ENCODE data around the gene WDR89. TPM values are rescaled to one million over a fixed set of nuclear protein-coding genes. Genes with fewer than 3 reads are reported as not detected.

WDR89 gene
- total RNA-seq, 2 experiments from 2014 or later, result 14.7 to 27.9 TPM

DNA sequence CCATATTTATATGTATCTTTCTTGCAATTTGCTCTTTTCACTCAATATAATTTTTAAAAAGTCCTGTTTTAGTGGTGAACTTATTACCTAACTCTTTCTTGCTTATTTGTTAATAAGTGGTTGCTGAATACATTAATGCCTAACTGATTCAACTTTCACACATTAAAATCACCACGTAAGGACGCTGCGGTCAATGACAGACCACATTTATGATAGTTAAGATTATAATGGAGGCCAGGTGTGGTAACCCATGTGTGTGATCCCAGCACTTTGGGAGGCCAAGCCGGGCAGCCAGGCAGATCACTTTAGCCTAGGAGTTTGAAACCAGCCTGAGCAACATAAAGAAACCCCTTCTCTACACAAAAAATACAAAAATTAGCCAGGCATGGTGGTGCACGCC is 37.0 kb downstream of the WDR89 start:
- no peak for DNase-seq (ENCODE audit: low spot score)
- no TSS peak for BruUV-seq (replicated peaks)
- H3K27ac ChIP-seq (ENCODE audit: low read depth, low read length, poor library complexity, severe bottlenecking), result no peak overlapping the region
- H3K9me3 ChIP-seq (ENCODE audit: low read length), result no peaks in the 10 kb centered on the region
- H3K4me1 ChIP-seq (ENCODE audit: insufficient read depth, low read length, poor library complexity, severe bottlenecking), result peaks cover 14% of the 10 kb centered on the region
- no peak overlapping the region for H2AFZ ChIP-seq (ENCODE audit: low read length)
- peaks cover 25% of the 10 kb centered on the region for H3K79me2 ChIP-seq (ENCODE audit: insufficient read depth, low read depth, low read length)
- H3K36me3 ChIP-seq (ENCODE audit: insufficient read depth, low read length), result peaks cover 64% of the 10 kb centered on the region
- ChIA-PET CTCF (ENCODE audit: unreplicated experiment) (no interaction called here), POLR2A (no interaction called here)
- intact Hi-C loops (cut with micrococcal nuclease; ENCODE audit: unreplicated experiment), result no loop called here
- no peak overlapping the region for H3K4me2 ChIP-seq (ENCODE audit: low read length)
- no peaks in the 10 kb centered on the region for H4K20me1 ChIP-seq (ENCODE audit: insufficient read depth, low read length)
- TF ChIP-seq, protein P1, sequence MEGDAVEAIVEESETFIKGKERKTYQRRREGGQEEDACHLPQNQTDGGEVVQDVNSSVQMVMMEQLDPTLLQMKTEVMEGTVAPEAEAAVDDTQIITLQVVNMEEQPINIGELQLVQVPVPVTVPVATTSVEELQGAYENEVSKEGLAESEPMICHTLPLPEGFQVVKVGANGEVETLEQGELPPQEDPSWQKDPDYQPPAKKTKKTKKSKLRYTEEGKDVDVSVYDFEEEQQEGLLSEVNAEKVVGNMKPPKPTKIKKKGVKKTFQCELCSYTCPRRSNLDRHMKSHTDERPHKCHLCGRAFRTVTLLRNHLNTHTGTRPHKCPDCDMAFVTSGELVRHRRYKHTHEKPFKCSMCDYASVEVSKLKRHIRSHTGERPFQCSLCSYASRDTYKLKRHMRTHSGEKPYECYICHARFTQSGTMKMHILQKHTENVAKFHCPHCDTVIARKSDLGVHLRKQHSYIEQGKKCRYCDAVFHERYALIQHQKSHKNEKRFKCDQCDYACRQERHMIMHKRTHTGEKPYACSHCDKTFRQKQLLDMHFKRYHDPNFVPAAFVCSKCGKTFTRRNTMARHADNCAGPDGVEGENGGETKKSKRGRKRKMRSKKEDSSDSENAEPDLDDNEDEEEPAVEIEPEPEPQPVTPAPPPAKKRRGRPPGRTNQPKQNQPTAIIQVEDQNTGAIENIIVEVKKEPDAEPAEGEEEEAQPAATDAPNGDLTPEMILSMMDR (conservative IDR thresholded peaks at IDR 0.05; ENCODE audit: low read length), result no peak
- no peak for TF ChIP-seq EZH2phosphoT487 (IDR thresholded peaks at IDR 0.05; ENCODE audit: borderline replicate concordance, low read depth, low read length)
- H3K4me3 ChIP-seq (ENCODE audit: low read depth, low read length, poor library complexity, severe bottlenecking), result no peak overlapping the region
- H3K9me2 ChIP-seq (ENCODE audit: insufficient read depth, low read length), result no peaks in the 10 kb centered on the region

DNA sequence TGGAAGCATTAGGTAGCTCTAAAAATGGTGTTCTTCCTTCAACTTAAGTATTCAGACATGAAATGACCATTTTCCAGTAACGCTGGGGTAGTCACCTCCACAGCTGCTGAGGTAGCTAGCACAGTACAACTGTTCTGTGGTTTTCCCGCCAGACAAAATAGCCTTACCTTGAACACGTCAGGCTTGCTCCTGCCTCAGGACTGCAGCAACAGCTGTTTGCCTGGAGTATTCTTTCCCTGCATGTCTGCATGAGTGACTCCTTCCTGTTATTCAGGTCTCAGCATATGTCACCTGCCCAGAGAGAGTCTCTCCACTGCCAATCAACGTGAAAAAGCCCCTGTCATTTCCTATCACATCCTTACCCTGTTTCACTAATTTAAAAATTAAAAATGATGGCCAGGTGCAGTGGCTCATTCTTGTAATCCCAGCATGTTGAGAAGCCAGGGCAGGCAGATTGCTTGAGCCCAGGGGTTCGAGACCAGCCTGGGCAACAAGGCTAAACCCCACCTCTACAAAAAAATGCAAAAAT is 37.9 kb downstream of the WDR89 start:
- DNase-seq (ENCODE audit: low spot score), result peak; percentile 50
- no TSS peak for BruUV-seq (replicated peaks)
- H3K4me1 ChIP-seq (ENCODE audit: insufficient read depth, low read length, poor library complexity, severe bottlenecking), result peaks cover 14% of the 10 kb centered on the region
- no peak overlapping the region for H2AFZ ChIP-seq (ENCODE audit: low read length)
- H3K9me2 ChIP-seq (ENCODE audit: insufficient read depth, low read length), result no peaks in the 10 kb centered on the region
- H3K27ac ChIP-seq (ENCODE audit: low read depth, low read length, poor library complexity, severe bottlenecking), result peak overlapping the region; percentile 31
- H3K79me2 ChIP-seq (ENCODE audit: insufficient read depth, low read depth, low read length), result peaks cover 18% of the 10 kb centered on the region
- no peak overlapping the region for H3K4me3 ChIP-seq (ENCODE audit: low read depth, low read length, poor library complexity, severe bottlenecking)
- intact Hi-C loops (cut with micrococcal nuclease; ENCODE audit: unreplicated experiment), result no loop called here
- H3K36me3 ChIP-seq (ENCODE audit: insufficient read depth, low read length), result peaks cover 70% of the 10 kb centered on the region
- TF ChIP-seq, protein P1 (conservative IDR thresholded peaks at IDR 0.05; ENCODE audit: low read length), result no peak
- no peak for TF ChIP-seq EZH2phosphoT487 (IDR thresholded peaks at IDR 0.05; ENCODE audit: borderline replicate concordance, low read depth, low read length)
- ChIA-PET CTCF (ENCODE audit: unreplicated experiment) (no interaction called here), POLR2A (interaction anchor here (0.6 to 1.3 kb wide), 2 partner anchors 12 to 192 kb away, joined by 5 read pairs; no protein-coding TSS in a partner anchor)
- H4K20me1 ChIP-seq (ENCODE audit: insufficient read depth, low read length), result no peaks in the 10 kb centered on the region
- H3K9me3 ChIP-seq (ENCODE audit: low read length), result no peaks in the 10 kb centered on the region
- H3K4me2 ChIP-seq (ENCODE audit: low read length), result peak overlapping the region; percentile 23

DNA sequence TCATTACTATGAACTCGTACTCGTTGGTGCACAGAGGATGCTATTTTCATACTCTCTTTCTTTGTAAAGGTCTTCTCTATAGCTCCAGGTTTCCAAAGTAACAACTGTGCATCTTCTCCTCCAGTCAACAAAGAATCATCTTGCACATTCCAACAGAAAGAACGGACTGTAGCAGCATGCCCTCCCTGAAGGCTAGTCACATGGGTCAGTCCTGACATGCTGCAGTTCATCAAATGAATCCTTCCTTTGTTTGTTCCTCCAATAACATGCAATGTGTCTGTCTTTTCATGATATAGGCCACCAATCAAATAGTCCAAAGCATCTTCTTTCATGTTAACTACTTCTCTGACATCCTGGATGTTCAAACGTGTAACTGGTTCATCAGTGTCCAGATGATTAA is 42.9 kb downstream of the WDR89 start:
- Histone ChIP-seq H3K9me3 (ENCODE audit: low read length) (0 out of 2 replicates have a peak, but pooled peaks cover 3% of the 10 kb centered on the region), H3K4me3 (ENCODE audit: low read depth, low read length, poor library complexity, severe bottlenecking) (no peak overlapping the region), H3K79me2 (ENCODE audit: insufficient read depth, low read depth, low read length) (no peaks in the 10 kb centered on the region; the same call in 1 of the 2 replicates), H3K27ac (ENCODE audit: low read depth, low read length, poor library complexity, severe bottlenecking) (no peak overlapping the region), H3K9me2 (ENCODE audit: insufficient read depth, low read length) (no peaks in the 10 kb centered on the region), H3K36me3 (ENCODE audit: insufficient read depth, low read length) (peaks cover 93% of the 10 kb centered on the region), H4K20me1 (ENCODE audit: insufficient read depth, low read length) (no peaks in the 10 kb centered on the region), H3K4me1 (ENCODE audit: insufficient read depth, low read length, poor library complexity, severe bottlenecking) (peaks cover 4% of the 10 kb centered on the region), H3K4me2 (ENCODE audit: low read length) (no peak overlapping the region), H2AFZ (ENCODE audit: low read length) (no peak overlapping the region)
- no peak for DNase-seq (ENCODE audit: low spot score)
- intact Hi-C loops (cut with micrococcal nuclease; ENCODE audit: unreplicated experiment), result no loop called here
- POLR2A ChIA-PET, result interaction anchor here (0.6 to 0.9 kb wide), 3 partner anchors 8 to 80 kb away, joined by 3 to 4 read pairs (median 3); no protein-coding TSS in a partner anchor
- no peak for TF ChIP-seq EZH2phosphoT487 (IDR thresholded peaks at IDR 0.05; ENCODE audit: borderline replicate concordance, low read depth, low read length)
- TF ChIP-seq, protein P1 (conservative IDR thresholded peaks at IDR 0.05; ENCODE audit: low read length), result no peak
- CTCF ChIA-PET (ENCODE audit: unreplicated experiment), result no interaction called here
- no TSS peak for BruUV-seq (replicated peaks)
